Stimulated activated naive CD8-positive, alpha-beta T cell treated with anti-CD3 and anti-CD28 coated beads, Interleukin-15, amount 100 ng/mL, for 72 hours (primary cell): ENCODE measurements around the gene GOSR2.

Source experiments
- ATAC-seq: fragments of 150-1000 bp; cut with Tn5 transposase; 2 replicates; pipeline ENCODE4 v1.10.0; 2021; ENCODE audit warnings: mild to moderate bottlenecking, moderate library complexity
- DNase-seq, 2 donors: peaks; one replicate each; pipeline ENCODE4 v3.0.0; 2021 to 2022
- H3K27ac Mint-ChIP-seq, 2 donors: one replicate each; pipeline ENCODE4 v1.8.0; 2022; ENCODE audit warnings: mild to moderate bottlenecking in 2 of 2, mixed read lengths in 2 of 2, moderate library complexity in 2 of 2
- H3K27me3 Mint-ChIP-seq: one replicate; pipeline ENCODE4 v1.8.0; 2022; ENCODE audit warnings: mixed read lengths
- H3K4me1 Mint-ChIP-seq: one replicate; pipeline ENCODE4 v1.8.0; 2022; ENCODE audit warnings: mild to moderate bottlenecking, mixed read lengths
- H3K4me3 Mint-ChIP-seq, 2 donors: one replicate each; pipeline ENCODE4 v1.8.0; 2022; ENCODE audit warnings: mild to moderate bottlenecking in 2 of 2, mixed read lengths in 2 of 2, moderate library complexity in 1 of 2
- H3K9me3 Mint-ChIP-seq, 2 donors: one replicate each; pipeline ENCODE4 v1.8.0; 2022; ENCODE audit warnings: mixed read lengths in 2 of 2

The GOSR2 gene

DNA sequence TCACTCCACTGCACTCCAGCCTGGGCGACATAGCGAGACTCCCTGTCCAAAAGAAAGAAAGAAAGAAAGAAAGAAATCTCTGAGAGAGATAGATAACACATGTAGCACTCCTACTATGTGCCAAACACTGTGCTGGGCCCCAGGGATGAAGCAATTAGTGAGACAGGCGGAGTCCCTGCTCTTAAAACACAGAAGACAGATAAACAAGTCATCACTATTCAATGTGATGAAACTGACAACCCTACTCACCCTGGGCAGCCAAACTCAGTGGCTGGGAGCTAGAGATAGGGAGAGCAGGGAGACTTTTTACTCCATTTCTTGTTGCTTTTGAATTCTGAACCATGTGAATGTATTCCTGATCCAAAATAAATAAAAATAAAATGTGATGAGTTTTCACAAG lies 35.2 kb upstream of the GOSR2 start:
- Mint-ChIP-seq H3K9me3 (no peaks in the 10 kb centered on the region), H3K27me3 (peaks cover 21% of the 10 kb centered on the region), H3K27ac (no peak overlapping the region), H3K4me3 (no peak overlapping the region), H3K4me1 (no peaks in the 10 kb centered on the region)
- DNase-seq, result no peak
- no peak for ATAC-seq

DNA sequence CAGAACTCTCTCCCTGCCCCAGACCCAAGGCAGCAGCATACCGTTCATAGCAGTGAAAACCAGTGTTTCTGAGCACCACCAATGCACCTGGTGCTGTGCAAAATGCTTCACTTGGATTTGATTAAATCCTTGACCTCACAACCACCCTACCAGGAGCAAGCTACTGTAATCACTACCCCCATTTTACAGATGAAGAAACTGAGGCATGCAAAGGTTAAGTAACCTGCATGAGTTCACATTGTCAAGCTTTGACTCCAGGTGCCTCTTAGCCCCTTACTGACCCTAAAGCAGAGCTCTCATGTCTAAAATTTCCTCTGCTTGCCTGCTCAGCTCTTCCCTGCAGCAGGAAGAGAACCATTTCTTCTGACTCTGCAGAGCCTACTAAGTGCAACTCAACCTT lies 34.2 kb upstream of the GOSR2 start:
- Mint-ChIP-seq H3K9me3 (no peaks in the 10 kb centered on the region), H3K4me1 (no peaks in the 10 kb centered on the region), H3K27me3 (peaks cover 29% of the 10 kb centered on the region), H3K27ac (no peak overlapping the region), H3K4me3 (no peak overlapping the region)
- ATAC-seq, result no peak
- no peak for DNase-seq

DNA sequence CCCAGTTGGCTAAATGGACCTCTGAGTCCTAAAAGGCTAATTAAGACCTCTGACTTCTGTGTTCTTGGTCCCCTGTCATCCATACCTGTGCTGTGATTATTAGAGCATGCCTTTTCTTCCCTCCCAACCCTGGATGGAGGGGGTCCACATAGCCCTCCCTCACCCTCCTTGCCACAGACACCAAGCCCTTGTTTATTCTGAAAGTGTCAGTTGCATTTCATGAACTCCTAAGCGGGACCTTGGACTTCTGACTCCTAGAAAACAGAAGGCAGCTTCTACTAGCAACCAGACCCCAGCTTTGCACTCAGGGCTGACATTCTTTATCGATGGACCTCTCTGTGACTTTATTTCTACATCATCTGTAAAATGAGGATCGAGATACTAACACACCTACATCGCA lies 33.4 kb upstream of the GOSR2 start:
- no peak for DNase-seq
- H3K27me3 Mint-ChIP-seq, result peaks cover 29% of the 10 kb centered on the region
- H3K9me3 Mint-ChIP-seq, result no peaks in the 10 kb centered on the region
- H3K27ac Mint-ChIP-seq, result no peak overlapping the region
- H3K4me1 Mint-ChIP-seq, result no peaks in the 10 kb centered on the region
- H3K4me3 Mint-ChIP-seq, result no peak overlapping the region
- ATAC-seq, result no peak

- H3K4me1 Mint-ChIP-seq, result no peaks in the 10 kb centered on the region
- no peak overlapping the region for H3K4me3 Mint-ChIP-seq
- H3K9me3 Mint-ChIP-seq, result no peaks in the 10 kb centered on the region
- ATAC-seq (no peak), DNase-seq (no peak)
- H3K27me3 Mint-ChIP-seq, result peaks cover 29% of the 10 kb centered on the region
- no peak overlapping the region for H3K27ac Mint-ChIP-seq
These were observed 32.9 kb upstream of the GOSR2 start for GRCh38 chr17:46889992-46890564.

DNA sequence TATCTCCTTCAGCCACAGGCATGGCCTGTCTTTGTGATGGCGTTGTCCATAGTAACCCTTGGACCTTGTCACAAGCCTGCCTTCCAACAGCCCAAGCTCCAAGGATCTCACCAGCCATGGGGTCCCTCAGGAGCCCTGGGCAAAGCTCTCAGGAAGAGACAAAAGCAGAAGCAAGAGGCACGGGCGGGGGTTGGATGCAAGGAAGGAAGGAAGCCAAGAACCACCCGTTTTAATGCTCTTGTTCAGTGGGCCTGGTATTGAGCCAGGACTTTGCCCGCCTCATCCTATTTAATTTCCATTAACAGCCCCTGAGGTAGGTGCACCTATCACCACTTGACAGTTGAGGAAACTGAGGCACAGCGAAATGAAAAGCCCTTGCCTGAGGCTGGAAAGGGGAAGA lies 32.3 kb upstream of the GOSR2 start:
- H3K27me3 Mint-ChIP-seq, result peaks cover 29% of the 10 kb centered on the region
- DNase-seq (no peak), ATAC-seq (no peak)
- no peak overlapping the region for H3K4me3 Mint-ChIP-seq
- H3K27ac Mint-ChIP-seq, result no peak overlapping the region
- H3K4me1 Mint-ChIP-seq, result no peaks in the 10 kb centered on the region
- no peaks in the 10 kb centered on the region for H3K9me3 Mint-ChIP-seq

DNA sequence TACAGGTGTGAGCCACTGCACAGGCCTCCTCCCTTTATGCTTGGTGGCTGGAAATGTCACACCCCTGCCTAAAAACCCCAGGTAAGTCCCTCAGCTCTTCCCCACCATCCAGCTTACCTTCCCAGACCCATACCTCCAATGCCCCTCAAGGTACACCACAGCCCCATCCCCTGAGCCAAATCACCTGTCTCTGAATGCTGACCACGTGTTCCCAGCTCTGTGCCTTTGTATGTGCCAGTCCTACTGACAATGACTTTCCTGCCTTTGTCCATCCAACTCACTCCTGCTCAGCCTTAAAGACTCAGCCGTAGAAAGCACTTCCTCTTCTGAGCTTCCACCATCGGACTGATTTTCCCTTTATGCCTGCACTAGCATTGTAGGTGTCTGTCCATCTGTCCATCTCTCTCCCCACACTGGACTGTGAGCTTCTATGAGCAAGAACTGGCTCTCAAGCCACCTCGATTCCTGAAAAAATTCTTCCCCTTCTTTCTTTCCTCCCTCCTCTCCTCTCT lies 30.7 kb upstream of the GOSR2 start:
- no peaks in the 10 kb centered on the region for H3K9me3 Mint-ChIP-seq
- H3K4me3 Mint-ChIP-seq, result no peak overlapping the region
- no peak for DNase-seq
- no peaks in the 10 kb centered on the region for H3K4me1 Mint-ChIP-seq
- no peak for ATAC-seq
- peaks cover 29% of the 10 kb centered on the region for H3K27me3 Mint-ChIP-seq
- no peak overlapping the region for H3K27ac Mint-ChIP-seq

GRCh38 chr17:46894024-46894423 lies 28.9 kb upstream of the GOSR2 start:
- H3K4me3 Mint-ChIP-seq, result no peak overlapping the region
- H3K27me3 Mint-ChIP-seq, result peaks cover 29% of the 10 kb centered on the region
- DNase-seq (no peak), ATAC-seq (no peak)
- no peak overlapping the region for H3K27ac Mint-ChIP-seq
- H3K4me1 Mint-ChIP-seq, result no peaks in the 10 kb centered on the region
- H3K9me3 Mint-ChIP-seq, result no peaks in the 10 kb centered on the region

DNA sequence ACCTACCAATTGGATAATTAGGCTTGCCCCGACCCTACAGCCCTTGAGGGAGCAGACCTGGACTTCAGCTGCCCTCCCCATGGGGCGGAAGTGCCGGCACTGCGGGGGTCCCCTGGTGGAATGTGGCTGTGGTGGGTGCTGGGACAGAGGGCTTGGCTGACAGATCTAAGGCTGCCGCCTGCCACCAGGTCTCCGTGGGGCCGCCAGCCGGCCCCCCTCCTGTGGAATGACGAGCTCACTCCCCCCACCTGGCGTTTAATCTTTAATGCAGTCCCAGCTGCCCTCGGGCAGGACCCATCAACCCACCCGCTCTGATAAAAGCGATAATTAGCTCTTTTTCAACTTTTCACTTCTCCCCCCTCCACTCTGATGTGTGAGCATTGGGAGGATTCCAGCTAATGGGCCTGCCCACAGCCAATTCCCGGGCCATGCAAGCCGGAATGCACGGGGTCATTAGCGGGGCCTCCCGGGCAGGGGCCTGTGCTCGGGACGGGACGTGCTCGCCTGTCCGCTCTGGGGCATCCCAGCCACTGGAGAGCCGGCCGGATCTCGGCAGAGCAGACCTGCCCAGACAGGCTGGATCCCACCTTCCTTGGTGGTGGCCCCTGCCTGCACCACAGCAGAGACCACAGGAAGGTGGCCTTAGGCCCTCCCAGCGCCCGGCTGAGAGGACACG lies 28.3 kb upstream of the GOSR2 start:
- no peak overlapping the region for H3K4me3 Mint-ChIP-seq
- no peaks in the 10 kb centered on the region for H3K4me1 Mint-ChIP-seq
- H3K9me3 Mint-ChIP-seq, result no peaks in the 10 kb centered on the region
- ATAC-seq (no peak), DNase-seq (no peak)
- peaks cover 29% of the 10 kb centered on the region for H3K27me3 Mint-ChIP-seq
- no peak overlapping the region for H3K27ac Mint-ChIP-seq

DNA sequence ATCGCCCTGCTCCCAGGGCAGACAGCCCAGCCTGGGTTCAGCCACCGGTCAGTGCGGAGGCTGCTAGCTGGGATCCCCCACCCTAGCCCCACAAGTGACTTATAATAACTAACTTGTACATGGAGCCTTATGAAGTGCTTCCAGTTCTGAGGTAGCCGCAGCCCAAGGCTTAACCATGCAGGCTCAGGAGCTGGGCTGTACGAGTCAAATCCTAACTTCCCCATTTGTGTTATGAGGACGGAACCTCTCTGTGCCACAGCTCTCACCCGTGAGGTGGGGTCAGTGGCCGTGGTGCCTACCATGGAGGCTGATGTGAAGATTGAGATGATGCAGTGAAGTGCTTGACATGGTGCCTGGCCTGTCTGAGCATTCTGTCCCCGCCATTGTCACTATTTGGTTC lies 27.8 kb upstream of the GOSR2 start:
- ATAC-seq (no peak), DNase-seq (no peak)
- Mint-ChIP-seq H3K9me3 (no peaks in the 10 kb centered on the region), H3K4me1 (no peaks in the 10 kb centered on the region), H3K27me3 (peaks cover 25% of the 10 kb centered on the region), H3K27ac (no peak overlapping the region), H3K4me3 (no peak overlapping the region)

- H3K4me3 Mint-ChIP-seq, result no peak overlapping the region
- DNase-seq (no peak), ATAC-seq (no peak)
- H3K27ac Mint-ChIP-seq, result no peak overlapping the region
- H3K4me1 Mint-ChIP-seq, result no peaks in the 10 kb centered on the region
- H3K27me3 Mint-ChIP-seq, result peaks cover 15% of the 10 kb centered on the region
- no peaks in the 10 kb centered on the region for H3K9me3 Mint-ChIP-seq
These were observed 26.0 kb upstream of the GOSR2 start for GRCh38 chr17:46896991-46897390.

GRCh38 chr17:46898364-46898763 lies 24.6 kb upstream of the GOSR2 start:
- H3K4me3 Mint-ChIP-seq, result no peak overlapping the region
- no peaks in the 10 kb centered on the region for H3K4me1 Mint-ChIP-seq
- no peak overlapping the region for H3K27ac Mint-ChIP-seq
- peaks cover 3% of the 10 kb centered on the region for H3K27me3 Mint-ChIP-seq
- H3K9me3 Mint-ChIP-seq, result no peaks in the 10 kb centered on the region
- no peak for ATAC-seq
- DNase-seq, result no peak

- no peak for DNase-seq
- no peak for ATAC-seq
- H3K4me3 Mint-ChIP-seq, result no peak overlapping the region
- H3K27ac Mint-ChIP-seq, result no peak overlapping the region
- H3K27me3 Mint-ChIP-seq, result no peaks in the 10 kb centered on the region
- no peaks in the 10 kb centered on the region for H3K9me3 Mint-ChIP-seq
- no peaks in the 10 kb centered on the region for H3K4me1 Mint-ChIP-seq
These were observed 24.1 kb upstream of the GOSR2 start for GRCh38 chr17:46898860-46899259.

DNA sequence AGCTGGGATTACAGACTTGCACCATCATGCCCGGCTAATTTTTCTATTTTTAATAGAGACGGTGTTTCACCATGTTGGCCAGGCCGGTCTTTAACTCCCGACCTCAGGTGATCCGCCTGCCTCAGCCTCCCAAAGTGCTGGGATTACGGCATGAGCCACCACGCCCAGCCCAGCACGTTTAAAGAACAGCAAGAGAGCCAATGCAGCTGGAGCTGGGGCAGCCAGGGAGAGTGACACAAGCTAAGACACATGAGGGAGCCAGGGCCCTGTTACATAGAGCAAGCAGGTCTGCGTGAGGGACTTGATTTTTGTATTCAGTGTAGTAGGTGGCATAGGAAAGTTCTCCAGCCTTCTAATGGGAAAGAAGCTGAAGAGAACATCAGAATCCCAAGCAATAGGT lies 21.7 kb upstream of the GOSR2 start:
- Mint-ChIP-seq H3K9me3 (peaks cover 0 to 7% of the 10 kb centered on the region in 2 donors), H3K27me3 (peaks cover 9% of the 10 kb centered on the region), H3K4me3 (no peak overlapping the region), H3K4me1 (peaks cover 10% of the 10 kb centered on the region), H3K27ac (no peak overlapping the region)
- ATAC-seq (no peak), DNase-seq (no peak)

DNA sequence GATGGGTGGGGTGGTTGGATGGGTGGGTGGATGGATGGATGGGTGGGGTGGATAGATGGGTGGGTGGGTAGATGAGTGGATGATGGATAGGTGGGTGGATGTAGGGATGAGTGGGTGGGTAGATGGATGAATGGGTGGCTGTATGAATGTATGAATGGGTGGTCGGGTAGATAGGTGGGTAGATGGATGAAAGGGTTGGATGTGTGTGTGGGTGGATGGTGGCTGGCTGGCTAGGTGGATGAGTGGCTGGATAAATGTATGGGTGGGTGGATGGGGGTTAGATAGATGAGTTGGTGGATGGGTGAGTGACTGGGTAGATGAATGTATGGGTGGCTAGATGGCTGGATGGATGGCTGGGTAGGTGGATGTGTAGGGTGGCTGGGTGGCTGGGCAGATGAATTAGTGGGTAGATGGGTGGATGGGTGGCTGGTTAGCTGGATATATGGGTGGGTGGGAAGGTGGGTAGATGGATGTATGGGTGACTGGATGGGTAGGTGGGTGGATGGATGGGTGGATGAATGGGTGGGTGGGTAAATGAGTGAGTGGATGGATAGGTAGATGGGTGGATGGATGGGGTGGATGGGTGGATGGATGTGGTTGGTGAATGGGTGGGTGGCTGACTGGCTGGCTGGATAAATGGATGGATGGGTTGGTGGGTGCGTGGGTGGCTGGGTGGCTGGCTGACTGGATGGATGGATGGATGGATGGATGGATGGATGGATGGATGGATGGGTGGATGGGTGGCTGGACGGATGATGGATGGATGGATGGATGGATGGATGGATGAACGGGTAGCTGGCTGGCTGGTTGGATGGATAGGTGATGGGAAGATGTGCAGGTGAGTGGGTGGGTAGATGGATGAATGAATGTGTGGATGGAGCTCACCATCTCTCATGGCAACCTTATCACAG lies 18.9 kb upstream of the GOSR2 start:
- Mint-ChIP-seq H3K4me1 (peaks cover 10% of the 10 kb centered on the region), H3K27ac (no peak overlapping the region), H3K9me3 (peaks cover 0 to 7% of the 10 kb centered on the region in 2 donors), H3K4me3 (no peak overlapping the region), H3K27me3 (peaks cover 9% of the 10 kb centered on the region)
- DNase-seq (no peak), ATAC-seq (no peak)

DNA sequence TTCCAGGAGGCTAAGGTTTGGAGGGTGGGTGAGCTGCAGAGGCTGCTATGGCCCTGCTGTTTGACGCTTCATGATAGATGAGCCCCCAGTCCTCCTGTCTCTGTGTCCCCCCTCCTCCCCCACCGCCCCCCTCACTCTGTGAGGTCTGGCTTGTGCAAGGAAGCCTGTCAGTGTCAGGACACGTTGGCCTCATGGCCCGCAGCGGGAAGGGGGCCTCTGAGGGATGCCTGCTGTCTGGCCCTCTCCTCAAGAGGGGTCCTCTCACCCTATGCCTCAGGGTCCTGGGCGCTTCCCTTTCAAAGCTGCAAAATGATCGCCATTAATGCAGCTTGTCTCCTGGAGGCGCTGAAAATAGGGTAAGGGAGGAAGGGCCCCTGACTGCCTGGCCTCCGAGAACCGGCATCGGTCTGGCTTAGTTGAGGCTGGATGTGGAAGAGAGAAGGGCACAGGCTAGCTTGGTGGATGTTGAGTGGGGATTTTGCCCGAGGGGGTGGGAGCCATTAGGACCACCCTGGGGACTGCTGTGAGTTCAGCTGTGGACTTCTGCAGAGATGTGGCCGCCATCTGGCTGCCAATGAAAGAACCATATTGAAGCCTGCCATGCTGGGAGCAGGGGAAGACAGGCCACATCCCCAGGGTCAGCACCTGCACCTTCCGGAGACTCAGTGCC lies 14.8 kb upstream of the GOSR2 start:
- ATAC-seq, result no peak
- Mint-ChIP-seq H3K27me3 (peaks cover 21% of the 10 kb centered on the region), H3K4me3 (no peak overlapping the region), H3K4me1 (peaks cover 10% of the 10 kb centered on the region), H3K9me3 (peaks cover 0 to 7% of the 10 kb centered on the region in 2 donors), H3K27ac (no peak overlapping the region)
- DNase-seq, result no peak
